ENCODE results near the gene TEX14. TPM values are rescaled to one million over a fixed set of nuclear protein-coding genes. Genes with fewer than 3 reads are reported as not detected.

Gene TEX14
- total RNA-seq, 1 donor from 2014 or later = 0.20 TPM

- peaks cover 2% of the 10 kb centered on the region for H3K27me3 Mint-ChIP-seq (ENCODE audit: unreplicated experiment)
- no peaks in the 10 kb centered on the region for H3K4me1 Mint-ChIP-seq (ENCODE audit: low read depth, unreplicated experiment)
Measured at GRCh38 chr17:58703916-58704286, 12.1 kb upstream of the TEX14 start.

GRCh38 chr17:58703137-58703915 lies 11.5 kb upstream of the TEX14 start:
- Mint-ChIP-seq H3K27ac (ENCODE audit: unreplicated experiment) (no peak overlapping the region), H3K36me3 (ENCODE audit: unreplicated experiment) (no peaks in the 10 kb centered on the region), H3K9me3 (ENCODE audit: unreplicated experiment) (no peaks in the 10 kb centered on the region), H3K27me3 (ENCODE audit: unreplicated experiment) (peaks cover 2% of the 10 kb centered on the region), H3K4me3 (ENCODE audit: unreplicated experiment) (no peak overlapping the region), H3K4me1 (ENCODE audit: low read depth, unreplicated experiment) (no peaks in the 10 kb centered on the region)
- no peak for TF ChIP-seq CTCF (IDR thresholded peaks at IDR 0.05; ENCODE audit: partially characterized antibody, unreplicated experiment)
- DNase-seq = no peak

More at GRCh38 chr17:58703916-58704286, 12.1 kb upstream of the TEX14 start:
- H3K36me3 Mint-ChIP-seq (ENCODE audit: unreplicated experiment) = no peaks in the 10 kb centered on the region
- no peak overlapping the region for H3K4me3 Mint-ChIP-seq (ENCODE audit: unreplicated experiment)
- no peak for TF ChIP-seq CTCF (IDR thresholded peaks at IDR 0.05; ENCODE audit: partially characterized antibody, unreplicated experiment)
- H3K9me3 Mint-ChIP-seq (ENCODE audit: unreplicated experiment) = no peaks in the 10 kb centered on the region
- DNase-seq = no peak
- no peak overlapping the region for H3K27ac Mint-ChIP-seq (ENCODE audit: unreplicated experiment)

- Mint-ChIP-seq H3K4me1 (ENCODE audit: low read depth, unreplicated experiment) (no peaks in the 10 kb centered on the region), H3K36me3 (ENCODE audit: unreplicated experiment) (no peaks in the 10 kb centered on the region), H3K4me3 (ENCODE audit: unreplicated experiment) (no peak overlapping the region), H3K9me3 (ENCODE audit: unreplicated experiment) (no peaks in the 10 kb centered on the region), H3K27me3 (ENCODE audit: unreplicated experiment) (peaks cover 2% of the 10 kb centered on the region), H3K27ac (ENCODE audit: unreplicated experiment) (no peak overlapping the region)
- DNase-seq = no peak
- no peak for TF ChIP-seq CTCF (IDR thresholded peaks at IDR 0.05; ENCODE audit: partially characterized antibody, unreplicated experiment)
Measured at GRCh38 chr17:58702708-58703107, 10.9 kb upstream of the TEX14 start.

GRCh38 chr17:58702045-58702476 lies 10.2 kb upstream of the TEX14 start:
- no peaks in the 10 kb centered on the region for H3K36me3 Mint-ChIP-seq (ENCODE audit: unreplicated experiment)
- no peaks in the 10 kb centered on the region for H3K4me1 Mint-ChIP-seq (ENCODE audit: low read depth, unreplicated experiment)
- H3K9me3 Mint-ChIP-seq (ENCODE audit: unreplicated experiment) = no peaks in the 10 kb centered on the region
- no peak for DNase-seq
- no peak for TF ChIP-seq CTCF (IDR thresholded peaks at IDR 0.05; ENCODE audit: partially characterized antibody, unreplicated experiment)
- H3K27me3 Mint-ChIP-seq (ENCODE audit: unreplicated experiment) = peaks cover 2% of the 10 kb centered on the region
- H3K4me3 Mint-ChIP-seq (ENCODE audit: unreplicated experiment) = no peak overlapping the region
- no peak overlapping the region for H3K27ac Mint-ChIP-seq (ENCODE audit: unreplicated experiment)

- Mint-ChIP-seq H3K9me3 (ENCODE audit: unreplicated experiment) (no peaks in the 10 kb centered on the region), H3K27me3 (ENCODE audit: unreplicated experiment) (peaks cover 2% of the 10 kb centered on the region), H3K27ac (ENCODE audit: unreplicated experiment) (no peak overlapping the region), H3K4me3 (ENCODE audit: unreplicated experiment) (no peak overlapping the region), H3K4me1 (ENCODE audit: low read depth, unreplicated experiment) (no peaks in the 10 kb centered on the region), H3K36me3 (ENCODE audit: unreplicated experiment) (no peaks in the 10 kb centered on the region)
- DNase-seq = no peak
- no peak for TF ChIP-seq CTCF (IDR thresholded peaks at IDR 0.05; ENCODE audit: partially characterized antibody, unreplicated experiment)
Measured at GRCh38 chr17:58699771-58700170, 7.9 kb upstream of the TEX14 start.

All from glutamatergic neuron (in vitro differentiated cells).